ENCODE measurements around the gene ZNF200.
"Not testable (repeated sequence)": the region's sequence is repeated elsewhere in the genome, so short reads cannot be mapped to it uniquely, and the experiment has no call there.

ZNF200 gene

DNA sequence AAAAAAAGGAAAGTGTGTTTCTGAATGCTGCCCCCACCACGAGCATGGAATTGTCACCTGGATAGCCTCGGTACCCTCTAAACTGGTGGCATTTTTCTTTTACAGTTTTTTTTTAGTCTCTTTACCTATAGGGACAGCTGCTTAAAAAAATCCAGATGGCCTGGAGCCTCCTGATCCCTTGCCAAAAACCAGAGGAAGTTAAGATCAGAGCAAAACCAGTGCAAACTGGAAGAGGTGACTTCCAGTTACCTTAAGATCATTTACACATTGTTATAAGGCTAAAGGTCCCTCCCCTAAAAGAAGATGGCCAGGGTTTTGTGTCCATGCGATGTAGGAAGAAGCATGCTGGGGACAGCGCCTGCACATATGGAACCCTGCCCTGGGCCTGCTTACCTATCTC, 18.0 kb upstream of the ZNF200 start:
- no peak for DNase-seq (ENCODE audit: low read depth)

DNA sequence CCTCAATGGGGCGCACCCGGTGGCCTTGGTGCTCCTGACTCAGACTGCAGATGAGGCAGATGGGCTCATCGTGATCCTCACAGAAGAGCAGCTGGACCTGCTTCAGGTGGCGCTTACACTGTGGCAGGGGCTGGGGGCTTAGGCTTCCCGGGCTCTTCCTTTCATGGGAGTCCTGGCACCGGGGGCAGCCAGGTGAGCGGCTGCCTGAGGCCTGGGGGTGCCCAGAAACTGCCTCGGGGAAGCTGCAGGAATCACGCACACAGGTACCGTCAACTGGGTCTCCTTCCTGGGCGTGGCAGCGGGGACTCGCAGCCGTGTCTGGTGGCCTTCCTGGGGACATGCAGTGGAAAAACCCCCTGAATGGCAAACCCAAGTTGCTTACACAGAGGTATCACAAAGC, 14.5 kb upstream of the ZNF200 start:
- DNase-seq (ENCODE audit: low read depth) = no peak

DNA sequence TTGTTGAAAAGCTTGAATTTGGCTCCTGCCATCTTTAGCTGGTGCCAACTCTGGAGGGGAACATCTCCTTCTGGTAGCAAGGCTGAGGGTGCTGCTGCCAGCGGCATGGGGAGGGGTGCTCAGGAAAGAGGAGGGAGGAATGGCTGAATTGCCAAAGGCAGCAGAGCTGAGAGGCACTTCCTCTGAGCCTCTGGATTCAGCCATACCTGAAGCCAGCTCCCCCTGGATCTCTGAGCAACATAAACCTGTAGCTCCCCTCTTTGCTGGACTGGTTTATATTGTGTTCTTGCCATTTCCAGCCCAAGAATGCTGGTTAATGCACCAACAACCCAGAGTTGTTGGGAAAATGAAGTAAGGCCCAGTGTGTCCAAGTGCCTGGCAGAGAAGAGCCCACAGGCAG, 14.1 kb upstream of the ZNF200 start:
- no peak for DNase-seq (ENCODE audit: low read depth)

DNA sequence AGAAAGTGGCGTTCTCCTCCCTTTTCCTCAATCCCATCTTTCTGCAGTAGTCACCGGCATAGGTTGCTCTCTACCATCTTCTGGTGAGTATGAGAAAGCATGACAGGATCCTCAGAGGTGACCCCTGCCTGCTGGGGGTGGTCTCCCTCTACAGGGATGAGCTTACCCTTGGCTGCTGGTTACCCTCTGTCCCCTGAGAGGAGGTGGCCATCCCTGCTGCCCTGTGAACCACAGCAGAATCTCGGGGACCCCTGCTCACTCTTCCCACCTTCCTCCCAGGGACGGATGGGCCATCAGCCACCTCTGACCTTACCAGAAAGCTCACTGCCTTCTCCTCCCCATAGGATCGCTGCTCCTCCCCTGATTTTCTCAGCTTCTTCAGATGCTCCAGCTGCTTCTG, 13.6 kb upstream of the ZNF200 start:
- no peak for DNase-seq (ENCODE audit: low read depth)

DNA sequence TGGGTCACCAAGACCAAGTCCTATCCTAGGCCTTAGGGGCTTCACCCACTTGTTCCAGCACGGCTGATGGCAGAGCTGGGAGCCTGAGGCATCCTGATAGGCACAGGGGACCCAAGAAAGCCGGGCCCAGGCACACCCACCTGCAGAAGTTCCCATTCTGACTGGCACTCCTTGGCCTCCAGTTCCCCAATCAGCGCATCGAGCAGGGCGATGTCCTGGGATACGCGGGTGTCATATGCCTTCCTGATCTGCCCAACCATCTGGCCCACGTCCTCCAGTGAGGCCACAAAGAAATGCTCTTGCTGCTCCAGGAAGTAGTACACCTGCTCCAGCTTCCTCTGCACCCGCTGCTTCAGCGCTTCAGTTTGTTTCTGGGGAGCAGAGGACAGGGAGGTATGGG, 11.9 kb upstream of the ZNF200 start:
- no peak for DNase-seq (ENCODE audit: low read depth)

DNA sequence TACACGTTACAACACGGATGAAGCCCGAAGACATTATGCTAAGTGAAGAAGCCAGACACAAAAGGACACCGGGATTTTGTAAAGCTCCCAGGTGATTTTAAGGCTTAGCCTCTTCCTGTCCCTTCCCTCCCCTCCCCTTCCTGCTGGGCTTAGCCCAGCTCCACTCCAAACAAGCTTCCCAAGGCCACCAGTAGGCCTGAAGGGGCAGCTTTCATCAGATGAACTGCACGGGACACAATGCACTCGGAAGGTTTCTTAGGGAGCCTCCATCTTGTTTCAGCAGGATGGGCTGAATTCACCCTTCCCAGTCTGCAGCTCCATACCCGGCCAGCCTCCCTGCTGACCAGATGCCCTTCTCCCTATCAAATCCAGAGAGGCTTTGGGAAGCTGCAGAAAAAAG, 11.0 kb upstream of the ZNF200 start:
- no peak for DNase-seq (ENCODE audit: low read depth)

DNA sequence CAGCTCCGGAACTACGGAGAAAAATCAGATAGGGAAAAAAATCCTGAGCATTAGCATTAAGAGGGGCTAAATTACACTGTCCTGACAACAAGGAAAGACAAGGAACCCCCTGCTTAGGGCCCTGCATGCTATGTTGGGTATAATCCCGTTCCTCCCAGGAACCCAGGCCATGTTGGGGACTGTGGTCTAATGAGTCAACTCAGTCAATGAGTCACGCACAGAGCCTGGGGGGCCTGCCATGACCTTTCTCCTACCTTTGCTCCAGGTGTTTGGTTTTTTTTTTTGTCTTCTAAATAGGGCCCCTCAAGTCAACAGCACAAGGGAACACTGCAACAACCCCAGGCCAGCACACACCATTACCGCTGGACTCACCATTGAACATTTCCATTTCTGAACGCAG, 8.9 kb upstream of the ZNF200 start:
- DNase-seq (ENCODE audit: low read depth) = no peak

DNA sequence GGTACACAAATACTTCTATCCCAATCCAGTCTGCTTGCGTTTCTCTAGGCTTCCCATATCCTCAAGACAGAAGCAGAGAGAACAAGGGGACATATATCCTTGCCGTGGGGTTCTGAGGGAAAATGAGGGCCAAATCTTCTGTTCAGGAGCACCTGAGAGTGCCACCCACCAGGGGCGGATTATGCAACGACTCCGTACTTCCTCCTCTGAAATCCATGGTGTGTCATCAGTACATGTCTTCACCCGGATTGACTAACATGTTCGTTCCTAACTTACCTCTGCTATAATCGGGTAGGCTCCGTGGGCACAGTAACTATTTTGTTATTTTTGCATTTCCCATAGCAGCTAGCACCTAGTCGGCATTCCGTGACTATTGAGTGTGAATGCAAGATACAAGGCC, 7.8 kb upstream of the ZNF200 start:
- DNase-seq (ENCODE audit: low read depth) = no peak

DNA sequence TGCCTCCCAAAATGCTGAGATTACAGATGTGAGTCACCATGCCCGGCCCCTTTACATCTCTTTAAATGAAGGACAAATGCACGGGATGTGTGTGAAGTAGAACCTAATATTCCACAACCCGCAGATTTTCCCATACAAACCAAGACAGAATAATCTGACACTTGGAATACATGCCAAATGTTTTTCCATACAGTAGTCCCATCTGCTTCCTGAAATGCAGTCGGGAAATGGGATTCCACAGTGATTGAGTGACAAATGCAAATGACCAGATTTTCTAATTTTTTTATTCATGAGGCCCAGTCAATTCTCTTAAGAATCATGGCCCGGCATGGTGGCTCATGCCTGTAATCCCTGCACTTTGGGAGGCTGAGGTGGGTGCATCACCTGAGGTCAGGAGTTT, 6.8 kb upstream of the ZNF200 start:
- DNase-seq (ENCODE audit: low read depth) = no peak

DNA sequence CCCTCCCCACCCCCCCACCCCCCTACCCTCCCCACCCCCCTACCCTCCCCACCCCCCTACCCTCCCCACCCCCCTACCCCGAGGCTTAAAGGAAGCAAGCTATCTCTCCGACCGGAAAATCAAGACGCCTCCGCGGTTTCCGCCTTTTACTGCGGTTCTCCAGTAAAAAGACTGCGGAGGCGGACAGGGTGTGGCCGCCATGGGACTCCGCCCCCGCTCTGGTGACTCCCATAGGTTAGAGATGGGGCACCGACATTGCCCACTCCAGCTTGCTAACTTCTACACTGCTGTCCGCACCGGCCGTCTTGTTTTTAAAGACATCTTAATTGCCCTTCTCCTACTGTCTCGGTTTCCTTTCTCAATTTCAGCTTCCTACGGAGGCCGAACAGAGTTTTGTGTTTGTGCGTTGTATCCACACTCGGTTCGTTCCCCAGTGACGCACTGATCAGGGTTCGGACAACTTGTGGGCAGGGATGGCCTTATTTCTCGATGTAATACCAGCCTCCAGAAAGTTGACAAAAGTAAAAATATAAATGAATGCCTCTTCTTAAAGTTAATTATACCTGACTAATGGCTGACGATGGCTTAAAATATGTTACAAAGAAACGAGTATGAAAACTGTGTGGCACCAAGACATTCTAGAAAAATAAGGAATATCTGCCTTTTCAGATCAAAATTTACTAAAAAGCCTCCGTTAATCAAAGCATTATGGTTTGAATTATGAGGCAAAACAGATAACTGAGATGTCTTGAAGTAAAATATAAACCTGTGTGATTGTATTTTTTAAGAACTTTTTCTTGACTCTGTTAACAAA, 1.1 kb upstream of the ZNF200 start:
- DNase-seq (ENCODE audit: low read depth) = peak; percentile 61

DNA sequence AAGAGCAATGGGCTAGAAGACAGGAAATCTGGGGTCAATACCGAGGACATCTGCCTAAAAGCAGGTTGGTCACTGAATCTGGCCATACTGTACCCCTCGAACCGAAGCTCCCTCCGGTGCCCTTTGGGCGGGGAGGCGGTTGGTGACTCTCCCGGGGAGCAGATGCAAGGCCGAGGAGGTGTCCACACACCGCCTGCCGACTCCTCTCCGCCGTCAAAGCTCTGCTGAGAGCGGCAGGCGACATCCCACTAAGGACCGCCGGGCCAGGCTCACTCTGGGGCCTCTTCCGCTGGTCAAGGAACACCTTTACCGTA, 458 bp downstream of the ZNF200 start:
- no peak for DNase-seq (ENCODE audit: low read depth)

DNA sequence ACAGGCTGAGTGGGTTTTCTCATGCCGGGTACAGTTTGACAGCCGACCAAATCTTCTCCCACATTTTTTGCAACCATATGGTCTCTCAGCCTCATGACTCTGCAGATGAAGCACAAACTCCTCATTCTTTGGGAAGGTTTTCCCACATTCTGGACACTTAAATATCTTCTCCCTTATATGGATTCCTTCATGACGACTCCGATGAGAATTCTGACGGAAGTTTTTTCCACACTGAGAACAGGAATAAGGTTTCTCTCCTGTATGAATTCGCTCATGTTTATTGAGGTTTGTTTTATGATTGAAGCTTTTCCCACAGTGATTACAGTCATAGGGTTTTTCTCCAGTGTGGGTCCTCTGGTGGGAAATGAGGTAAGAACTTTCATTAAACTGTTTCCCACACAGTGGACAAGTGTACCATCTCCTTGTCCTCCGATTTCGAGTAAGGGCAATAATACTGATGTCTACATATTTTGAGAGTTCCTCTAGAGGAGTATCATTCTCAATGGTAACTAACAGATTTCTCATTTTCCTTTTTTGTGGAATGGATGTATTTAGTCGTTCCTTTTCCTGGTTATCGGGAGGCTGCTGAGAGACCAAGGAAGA, 10.9 kb downstream of the ZNF200 start:
- DNase-seq (ENCODE audit: low read depth) = no peak

DNA sequence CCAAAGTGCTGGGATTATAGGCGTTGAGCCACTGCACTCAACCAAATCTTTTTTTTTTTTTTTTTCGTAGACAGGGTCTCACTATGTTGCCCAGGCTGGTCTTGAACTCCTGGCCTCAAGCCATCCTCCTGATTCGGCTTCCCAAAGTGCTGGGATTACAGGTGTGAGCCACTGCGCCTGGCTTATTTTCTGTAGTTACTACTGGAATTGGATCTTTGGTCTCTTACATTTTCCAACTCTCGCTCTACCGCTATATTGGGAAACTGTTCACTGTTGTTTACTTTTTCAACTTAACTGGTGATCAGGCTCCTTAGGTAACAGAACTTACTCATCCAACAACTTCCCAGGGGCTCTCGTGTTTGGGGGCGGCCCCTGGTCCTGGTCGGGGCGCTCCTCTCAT, 14.1 kb downstream of the ZNF200 start:
- DNase-seq (ENCODE audit: low read depth) = no peak

DNA sequence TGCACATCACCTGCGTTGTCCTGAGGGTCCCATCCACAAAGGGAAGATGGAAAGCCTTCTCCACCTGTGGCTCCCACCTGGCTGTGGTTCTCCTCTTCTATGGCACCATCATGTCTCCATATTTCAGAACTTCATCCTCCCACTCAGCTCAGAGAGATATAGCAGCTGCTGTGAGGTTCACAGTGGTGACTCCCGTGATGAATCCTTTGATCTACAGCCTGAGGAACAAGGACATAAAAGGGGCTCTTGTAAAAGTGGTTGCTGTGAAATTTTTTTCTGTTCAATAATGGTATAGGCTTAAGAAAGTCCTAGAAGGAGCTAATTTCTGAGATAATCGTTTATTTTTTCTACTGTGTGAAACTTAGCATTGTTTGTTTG, 18.7 kb downstream of the ZNF200 start:
- DNase-seq (ENCODE audit: low read depth) = no peak

DNA sequence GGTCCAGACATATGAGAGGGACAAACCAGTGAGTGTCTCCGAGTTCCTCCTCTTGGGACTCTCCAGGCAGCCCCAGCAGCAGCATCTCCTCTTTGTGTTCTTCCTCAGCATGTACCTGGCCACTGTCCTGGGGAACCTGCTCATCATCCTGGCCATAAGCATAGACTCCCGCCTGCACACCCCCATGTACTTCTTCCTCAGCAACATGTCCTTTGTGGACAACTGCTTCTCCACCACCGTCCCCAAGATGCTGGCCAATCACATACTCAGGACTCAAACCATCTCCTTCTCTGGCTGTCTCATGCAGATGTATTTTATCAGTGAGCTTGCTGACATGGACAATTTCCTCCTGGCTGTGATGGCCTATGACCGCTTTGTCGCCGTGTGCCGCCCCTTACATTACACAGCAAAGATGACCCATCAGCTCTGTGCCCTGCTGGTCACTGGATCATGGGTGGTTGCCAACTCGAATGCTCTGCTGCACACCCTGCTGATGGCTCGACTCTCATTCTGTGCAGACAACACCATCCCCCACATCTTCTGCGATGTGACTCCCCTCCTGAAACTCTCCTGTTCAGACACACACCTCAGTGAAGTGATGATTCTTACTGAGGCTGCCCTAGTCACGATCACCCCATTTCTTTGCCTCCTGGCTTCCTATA, 19.2 kb downstream of the ZNF200 start:
- DNase-seq (ENCODE audit: low read depth) = no peak

DNA sequence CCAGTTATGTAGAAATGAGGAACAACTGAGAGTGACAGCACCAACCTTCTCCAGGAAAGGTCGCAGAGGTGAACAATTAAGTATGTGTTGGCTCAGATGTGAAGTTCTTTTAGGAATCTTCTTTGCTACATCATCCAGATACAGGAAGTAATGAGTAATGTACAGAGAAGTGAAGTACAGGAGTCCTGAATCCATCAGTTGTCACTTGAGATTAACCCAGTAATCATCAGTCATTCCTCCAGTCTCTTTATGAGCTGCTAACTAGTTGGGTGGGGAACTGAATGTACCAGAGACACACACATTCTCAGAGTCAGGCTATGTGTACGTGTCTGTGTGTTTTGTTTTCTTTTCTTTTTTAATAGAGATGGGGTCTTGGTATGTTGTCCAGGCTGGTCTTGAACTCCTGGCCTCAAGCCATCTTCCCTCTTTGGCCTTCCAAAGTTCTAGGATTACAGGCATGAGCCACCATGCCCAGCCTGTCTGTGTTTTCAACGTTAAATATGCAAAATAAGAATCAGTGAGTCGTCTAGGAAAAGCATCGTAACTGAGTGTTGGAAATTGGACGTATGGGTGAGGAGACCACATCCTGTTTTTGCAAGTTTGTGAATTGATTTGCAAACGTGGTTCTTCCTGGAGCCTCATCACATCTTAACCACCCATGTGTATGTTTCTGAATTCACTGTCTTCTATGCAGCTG, 19.9 kb downstream of the ZNF200 start:
- peak; percentile 44 for DNase-seq (ENCODE audit: low read depth)

DNA sequence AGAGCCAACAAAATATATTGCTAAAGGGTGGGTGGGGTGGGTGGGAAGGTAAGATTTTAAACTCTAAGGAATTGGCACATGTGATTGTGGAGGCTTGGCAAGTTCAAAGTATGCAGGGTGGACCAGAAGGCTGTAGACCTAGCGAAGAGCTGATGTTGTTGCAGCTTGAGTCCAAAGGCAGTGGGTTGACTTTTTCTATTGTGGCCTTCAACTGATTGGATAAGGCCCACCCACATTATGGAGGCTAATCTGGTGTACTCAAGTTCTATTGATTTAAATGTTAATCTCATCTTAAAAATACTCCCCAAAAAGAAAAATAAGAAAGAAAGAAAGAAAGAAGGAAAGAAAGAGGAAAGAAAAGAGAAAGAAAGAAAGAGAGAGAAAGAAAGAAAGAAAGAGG, 22.4 kb downstream of the ZNF200 start:
- DNase-seq (ENCODE audit: low read depth) = no peak

DNA sequence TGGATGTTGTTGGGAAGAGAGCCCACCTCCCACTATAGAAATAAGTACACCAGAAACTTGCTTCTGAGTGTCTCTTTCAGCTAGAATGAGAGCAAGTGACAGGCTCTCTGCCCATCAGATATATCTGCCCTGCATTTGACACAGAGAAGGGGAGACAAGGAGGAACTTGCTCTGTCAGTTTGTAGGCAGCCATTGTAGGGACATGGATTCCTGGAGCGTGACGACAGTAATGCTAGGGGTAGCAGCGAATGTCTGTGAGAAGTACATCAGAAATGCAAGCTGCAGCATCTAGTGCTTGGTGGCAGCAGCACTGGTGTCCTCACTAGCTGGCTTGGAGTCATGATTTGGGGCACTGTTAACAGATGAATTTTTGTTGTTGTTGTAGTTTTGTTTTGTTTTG, 23.0 kb downstream of the ZNF200 start:
- DNase-seq (ENCODE audit: low read depth) = no peak

DNA sequence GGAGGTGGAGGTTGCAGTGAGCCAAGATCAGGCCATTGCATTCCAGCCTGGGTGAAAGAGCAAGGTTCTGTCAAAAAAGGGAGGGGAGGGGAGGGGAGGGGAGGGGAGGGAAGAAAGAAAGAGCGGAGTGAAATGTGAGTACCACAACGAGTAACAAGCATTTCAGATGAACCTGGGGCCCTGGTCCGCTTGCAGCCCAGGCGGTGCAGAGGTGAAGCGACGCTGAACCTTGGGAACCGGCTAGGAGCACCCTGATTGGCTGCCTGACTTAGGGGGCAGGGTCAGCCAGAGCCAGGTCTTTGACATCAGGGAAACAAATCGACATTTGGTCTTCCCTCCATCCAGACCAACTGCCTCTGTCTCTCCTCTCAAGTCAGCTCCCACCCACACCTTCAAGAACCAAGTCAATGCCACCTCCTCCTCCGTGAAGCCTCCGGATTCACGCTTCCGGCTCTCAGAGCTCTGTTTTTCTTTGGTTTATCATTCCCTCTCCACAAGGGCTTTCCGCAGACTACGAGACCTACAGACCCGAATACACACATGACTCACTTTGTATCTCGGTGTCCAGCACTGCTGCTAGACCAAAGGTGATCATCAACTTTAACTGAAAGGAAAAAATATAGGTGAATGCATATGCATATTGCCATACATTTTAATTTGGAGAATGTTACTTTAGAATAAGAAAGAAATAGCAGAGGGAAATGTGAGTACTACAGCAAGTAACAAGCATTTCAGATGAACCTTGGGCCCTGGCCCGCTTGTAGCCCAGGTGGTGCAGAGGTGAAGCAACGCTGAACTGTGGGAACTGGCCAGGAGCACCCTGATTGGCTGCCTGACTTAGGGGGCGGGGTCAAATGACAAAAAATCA, 27.6 kb downstream of the ZNF200 start:
- no peak for DNase-seq (ENCODE audit: low read depth)

DNA sequence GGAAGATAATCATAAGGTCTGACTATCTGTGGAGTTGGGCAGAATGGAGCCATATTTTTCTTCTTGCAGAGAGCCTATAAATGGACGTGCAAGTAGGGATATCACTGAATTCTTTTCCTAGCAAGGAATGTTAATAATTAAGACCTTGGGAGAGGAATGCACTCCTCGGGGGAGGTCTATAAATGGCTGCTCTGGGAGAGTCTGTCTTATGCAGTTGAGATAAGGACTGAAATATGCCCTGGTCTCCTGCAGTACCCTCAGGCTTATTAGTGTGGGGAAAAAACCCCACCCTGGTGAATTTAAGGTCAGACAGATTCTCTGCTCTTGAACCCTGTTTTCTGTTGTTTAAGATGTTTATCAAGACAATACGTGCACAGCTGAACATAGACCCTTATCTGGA, 29.0 kb downstream of the ZNF200 start:
- DNase-seq (ENCODE audit: low read depth) = not testable (repeated sequence)

DNA sequence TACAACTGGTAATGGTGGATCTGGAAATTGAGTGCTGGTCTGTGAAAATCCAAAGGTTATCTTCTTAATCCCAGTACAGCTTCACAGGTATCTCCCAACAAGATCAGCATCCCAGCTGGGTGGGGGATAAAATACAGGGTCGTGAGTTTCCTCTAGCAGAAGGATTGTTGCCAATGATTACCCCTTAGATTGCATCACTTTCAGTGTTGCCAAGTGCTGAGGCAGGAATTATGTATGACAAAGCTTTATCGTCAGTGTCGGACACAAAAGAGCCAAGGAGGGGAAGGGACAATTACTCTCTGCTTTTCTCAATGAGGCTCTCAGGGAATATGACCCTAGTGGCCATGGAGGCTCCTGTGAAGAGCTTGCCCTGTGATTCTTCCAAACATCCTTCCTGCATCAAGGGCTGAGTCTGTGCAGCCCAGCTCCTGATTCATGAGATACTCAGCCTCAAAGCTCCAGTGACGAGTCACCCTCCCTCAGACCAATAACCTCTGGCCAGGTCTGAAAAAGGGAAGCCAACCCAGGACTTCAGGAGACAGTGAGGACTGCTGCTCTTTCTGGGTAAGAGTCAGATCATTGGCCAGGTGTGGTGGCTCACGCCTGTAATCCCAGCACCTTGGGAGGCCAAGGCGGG, 31.9 kb downstream of the ZNF200 start:
- DNase-seq (ENCODE audit: low read depth) = no peak

Measured in T follicular helper cell (primary cell).